ENCODE measurements around the gene AKNA.
"Not testable (repeated sequence)": the region's sequence is repeated elsewhere in the genome, so short reads cannot be mapped to it uniquely, and the experiment has no call there.

The AKNA gene

GRCh38 chr9:114336699-114337395 is 50.9 kb downstream of the AKNA start:
- no peak for DNase-seq

- DNase-seq: no peak
These were observed 51.6 kb downstream of the AKNA start for GRCh38 chr9:114336157-114336556.

- DNase-seq: no peak
These were observed 52.0 kb downstream of the AKNA start for GRCh38 chr9:114335745-114336144.

- no peak for DNase-seq
These were observed 53.3 kb downstream of the AKNA start for GRCh38 chr9:114334490-114334889.

- not testable (repeated sequence) for DNase-seq
These were observed 54.1 kb downstream of the AKNA start for GRCh38 chr9:114333718-114334117.

- not testable (repeated sequence) for DNase-seq
These were observed 55.2 kb downstream of the AKNA start for GRCh38 chr9:114332474-114333040.

GRCh38 chr9:114331229-114332195 is 56.3 kb downstream of the AKNA start:
- not testable (repeated sequence) for DNase-seq

- DNase-seq: no peak
These were observed 57.1 kb downstream of the AKNA start for GRCh38 chr9:114330636-114331035.

GRCh38 chr9:114329625-114330022 is 58.2 kb downstream of the AKNA start, which contains the start of gene ORM2:
TSS of gene ORM2 (plus strand) at chr9:114329869. CDS start at chr9:114329905, 36 bp downstream.
- not testable (repeated sequence) for DNase-seq

- not testable (repeated sequence) for DNase-seq
These were observed 58.7 kb downstream of the AKNA start for GRCh38 chr9:114328937-114329624.

- DNase-seq: not testable (repeated sequence)
These were observed 59.4 kb downstream of the AKNA start for GRCh38 chr9:114328357-114328820.

- no peak for DNase-seq
These were observed 60.0 kb downstream of the AKNA start for GRCh38 chr9:114327749-114328148.

- DNase-seq: not testable (repeated sequence)
These were observed 62.0 kb downstream of the AKNA start for GRCh38 chr9:114325684-114326254.

- DNase-seq: not testable (repeated sequence)
These were observed 62.8 kb downstream of the AKNA start for GRCh38 chr9:114324965-114325364.

- DNase-seq: no peak
These were observed 63.3 kb downstream of the AKNA start for GRCh38 chr9:114324492-114324891.

GRCh38 chr9:114323849-114324248 is 63.9 kb downstream of the AKNA start:
- DNase-seq: not testable (repeated sequence)

GRCh38 chr9:114322831-114323531 is 64.8 kb downstream of the AKNA start, which contains the start of gene ORM1:
TSS of gene ORM1 (plus strand) at chr9:114323098. CDS start at chr9:114323134, 36 bp downstream.
- DNase-seq: not testable (repeated sequence)

GRCh38 chr9:114322160-114322818 is 65.5 kb downstream of the AKNA start:
- not testable (repeated sequence) for DNase-seq

GRCh38 chr9:114321759-114322158 is 66.0 kb downstream of the AKNA start:
- peak; percentile 29 to 36 (median 31) for DNase-seq

- peak in 1 of 3 donors; percentile 43 for DNase-seq
These were observed 67.1 kb downstream of the AKNA start for GRCh38 chr9:114320710-114321109.

- no peak for DNase-seq
These were observed 68.6 kb downstream of the AKNA start for GRCh38 chr9:114319147-114319546.
